GM19372 (cell line): ENCODE data around the gene PDE4D.
"Not testable (repeated sequence)": the region's sequence is repeated elsewhere in the genome, so short reads cannot be mapped to it uniquely, and the experiment has no call there.

Experiments used
- ATAC-seq: cut with Tn5 transposase; IDR thresholded peaks from one replicate; pipeline ENCODE4 v1.9.1; 2021; ENCODE audit warnings: mild to moderate bottlenecking, low read depth, moderate library complexity; ENCODE audit not compliant: unreplicated experiment

The PDE4D gene

GRCh38 chr5:58958701-58959100, 934.8 kb downstream of the PDE4D start:
- no peak for ATAC-seq

DNA sequence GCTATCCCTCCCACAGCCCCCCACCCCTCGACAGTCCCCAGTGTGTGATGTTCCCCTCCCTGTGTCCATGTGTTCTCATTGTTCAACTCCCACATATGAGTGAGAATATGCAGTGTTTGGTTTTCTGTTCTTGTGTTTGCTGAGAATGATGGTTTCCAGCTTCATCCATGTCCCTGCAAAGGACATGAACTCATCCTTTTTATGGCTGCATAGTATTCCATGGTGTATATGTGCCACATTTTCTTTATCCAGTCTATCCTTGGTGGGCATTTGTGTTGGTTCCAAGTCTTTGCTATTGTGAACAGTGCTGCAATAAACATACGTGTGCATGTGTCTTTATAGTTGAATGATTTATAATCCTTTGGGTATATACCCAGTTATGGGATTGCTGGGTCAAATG, 940.3 kb downstream of the PDE4D start:
- ATAC-seq: not testable (repeated sequence)

DNA sequence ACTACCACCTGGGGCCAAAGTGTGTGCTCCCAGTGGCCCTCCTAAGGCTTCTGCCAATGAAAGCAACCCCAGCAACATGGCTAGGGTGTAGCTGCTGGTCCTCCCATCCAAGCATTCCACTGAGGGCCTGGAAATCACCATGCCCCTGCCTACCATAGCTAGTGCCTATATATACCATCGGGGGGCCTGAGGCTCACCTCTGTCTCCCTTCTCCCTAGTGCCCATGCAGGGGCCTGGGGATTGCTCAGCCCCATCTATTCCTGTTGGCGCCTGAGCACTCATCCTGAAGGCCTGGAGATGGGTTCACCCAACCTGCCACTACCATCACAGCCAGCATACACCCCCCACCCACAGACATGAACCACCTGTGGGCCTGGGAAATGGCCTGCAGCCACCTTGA, 943.3 kb downstream of the PDE4D start:
- no peak for ATAC-seq

DNA sequence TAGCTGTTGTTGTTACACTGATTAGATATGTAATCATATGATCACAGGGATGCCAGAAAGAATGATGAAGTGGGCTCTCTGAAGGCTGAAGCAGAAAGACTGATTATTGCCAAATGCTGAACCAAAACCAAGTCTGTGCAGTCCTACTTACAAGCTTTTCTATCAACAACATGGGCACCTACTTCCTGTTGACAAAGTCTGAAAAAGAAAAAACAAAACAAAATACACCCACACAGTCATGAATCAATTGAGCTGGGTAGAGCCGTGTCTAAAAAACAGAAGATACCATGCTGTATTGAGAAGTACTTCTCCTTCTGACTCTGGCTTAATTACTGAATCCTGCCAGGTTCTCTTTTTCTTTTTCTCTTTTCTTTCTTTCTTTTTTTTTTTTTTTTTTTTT, 947.3 kb downstream of the PDE4D start:
- ATAC-seq: no peak

GRCh38 chr5:58944221-58944620, 949.3 kb downstream of the PDE4D start:
- no peak for ATAC-seq

GRCh38 chr5:58940446-58940845, 953.1 kb downstream of the PDE4D start:
- ATAC-seq: no peak

DNA sequence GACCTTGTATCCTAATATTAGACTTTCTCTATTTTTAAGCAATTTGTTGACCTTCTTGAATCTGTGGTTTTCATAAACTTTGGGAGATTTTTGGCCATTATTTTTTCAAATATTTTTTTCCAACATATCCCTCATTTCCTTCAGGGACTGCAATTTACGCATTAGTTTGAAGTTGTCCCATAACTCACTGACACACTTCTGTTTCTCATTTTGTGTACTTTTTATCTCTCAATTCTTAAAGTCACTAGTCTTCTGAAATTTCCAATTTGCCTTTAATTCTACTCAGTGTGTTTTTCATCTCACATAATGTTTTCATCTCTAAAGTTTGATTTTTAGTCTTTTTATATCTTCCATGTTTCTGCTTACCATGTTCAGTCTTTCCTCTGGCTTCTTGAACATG, 953.9 kb downstream of the PDE4D start:
- no peak for ATAC-seq

- no peak for ATAC-seq
These were observed 954.7 kb downstream of the PDE4D start for GRCh38 chr5:58938563-58939424.

GRCh38 chr5:58937031-58937681, 956.4 kb downstream of the PDE4D start:
- no peak for ATAC-seq

DNA sequence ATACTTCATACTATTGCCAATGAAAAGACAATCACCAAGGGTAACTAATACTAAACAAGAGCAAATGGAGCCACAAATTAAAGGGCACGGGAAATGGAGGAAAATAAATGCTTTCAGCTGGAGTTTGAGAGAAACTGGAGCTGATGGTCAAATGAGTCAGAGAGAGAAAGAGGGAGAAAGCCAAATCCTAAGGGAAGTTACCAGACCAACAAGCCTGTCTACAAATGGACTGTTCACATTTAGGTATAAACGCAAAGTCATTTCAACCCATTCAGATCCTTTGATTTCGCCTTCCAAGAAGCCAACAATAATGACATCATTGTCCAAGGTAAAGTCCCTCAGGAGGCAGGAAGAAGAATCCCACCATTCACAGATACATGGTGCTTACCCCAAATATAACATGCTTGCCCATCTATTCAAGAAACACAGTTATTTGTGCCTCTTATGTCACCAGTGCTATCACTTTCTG, 958.9 kb downstream of the PDE4D start:
- no peak for ATAC-seq

DNA sequence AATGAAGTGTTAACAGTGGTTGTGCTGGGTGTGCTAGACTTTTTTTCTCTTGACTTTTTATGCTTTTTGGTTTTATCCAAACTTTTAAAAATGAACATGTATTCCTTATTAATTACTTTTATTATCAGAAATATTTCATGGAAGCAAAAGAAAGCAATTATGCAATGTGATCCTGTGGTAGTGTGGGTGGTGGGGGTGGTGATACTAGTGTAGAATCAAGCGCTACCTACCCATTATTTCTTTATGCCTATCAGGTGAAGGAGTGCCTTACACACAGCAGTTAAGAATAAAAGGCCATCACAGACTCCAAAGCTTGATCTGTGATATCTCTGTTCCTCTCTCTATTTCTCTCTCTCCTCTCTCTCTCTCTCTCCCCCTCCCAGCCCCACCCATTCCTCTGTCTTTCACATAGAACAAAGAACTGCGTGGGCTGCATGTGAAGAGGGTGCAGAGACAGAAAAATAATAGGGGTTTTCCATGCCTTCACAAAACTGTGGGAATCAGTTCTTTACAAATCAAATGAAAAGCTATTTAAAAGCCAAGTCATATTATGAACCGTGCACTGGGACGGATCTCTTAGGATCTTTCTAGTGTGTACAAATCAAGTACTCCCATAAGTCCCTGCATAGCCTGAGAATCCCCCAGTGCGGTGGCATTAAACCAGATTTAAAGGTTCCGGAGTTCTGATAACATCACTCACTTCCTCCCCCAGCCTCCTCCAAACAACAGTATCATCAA, 959.5 kb downstream of the PDE4D start:
- ATAC-seq: no peak

DNA sequence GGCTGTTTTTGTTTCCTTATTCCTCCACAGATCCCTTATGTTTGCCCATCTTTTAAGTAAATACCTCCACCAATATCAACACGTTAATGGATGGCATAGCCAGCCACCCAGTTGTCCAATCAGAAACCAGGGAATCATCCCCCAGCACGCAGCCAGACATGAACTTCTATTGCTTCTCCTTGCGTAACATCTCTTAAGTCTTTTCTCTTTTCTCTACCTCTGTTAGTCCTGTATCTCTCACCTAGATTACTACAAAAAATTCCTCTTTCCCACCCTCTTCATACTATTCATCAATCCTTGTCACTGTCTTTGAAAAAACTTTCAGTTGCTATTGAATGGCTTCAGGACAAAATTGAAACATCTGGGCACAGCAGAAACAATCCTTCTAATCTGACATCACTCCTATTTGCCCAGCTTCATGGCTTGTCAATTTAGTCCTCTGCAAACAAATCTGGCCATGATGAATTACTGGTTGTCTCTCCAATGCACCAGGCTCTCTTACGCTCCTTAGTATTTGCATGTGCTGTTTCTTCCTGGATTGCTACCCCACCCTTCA, 961.4 kb downstream of the PDE4D start:
- ATAC-seq: no peak

GRCh38 chr5:58930520-58930919, 963.0 kb downstream of the PDE4D start:
- ATAC-seq: no peak

DNA sequence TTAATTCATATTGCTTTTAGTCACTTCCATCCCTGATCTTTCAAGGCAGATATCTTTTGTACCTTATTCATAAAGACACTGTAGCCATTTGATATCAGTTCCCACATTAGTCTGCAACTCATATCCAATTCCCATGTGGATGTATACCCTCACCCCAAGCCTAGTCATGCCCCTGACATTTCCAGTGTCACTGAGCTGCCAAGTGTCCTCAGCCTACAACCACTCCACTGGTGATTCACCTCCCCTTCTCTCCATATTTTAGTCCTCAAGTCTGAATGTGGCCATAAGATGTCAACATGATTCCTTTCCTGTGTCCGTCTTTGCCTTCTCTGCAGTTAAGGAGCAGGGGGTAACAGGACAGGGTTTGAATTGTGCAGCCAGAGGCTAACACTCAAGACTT, 963.8 kb downstream of the PDE4D start:
- ATAC-seq: no peak

DNA sequence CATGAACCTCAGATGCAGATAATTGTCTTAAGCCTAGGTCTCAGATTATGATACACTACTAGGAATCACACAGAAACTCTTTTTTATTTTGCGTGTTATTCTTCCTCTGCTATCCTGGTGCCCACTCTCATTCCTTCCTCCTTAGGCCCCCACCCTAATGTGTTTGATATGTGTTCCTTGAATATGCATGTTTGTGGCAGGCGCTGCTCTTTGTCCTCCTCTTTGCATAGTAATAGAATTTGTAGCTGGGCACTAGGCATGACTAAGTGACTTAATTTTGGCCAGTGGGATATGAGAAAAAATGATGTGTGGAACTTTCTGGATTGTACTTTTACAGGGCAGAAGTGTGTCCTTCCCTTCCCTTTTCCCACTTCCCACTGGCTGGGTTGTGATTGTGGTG, 965.6 kb downstream of the PDE4D start:
- no peak for ATAC-seq

DNA sequence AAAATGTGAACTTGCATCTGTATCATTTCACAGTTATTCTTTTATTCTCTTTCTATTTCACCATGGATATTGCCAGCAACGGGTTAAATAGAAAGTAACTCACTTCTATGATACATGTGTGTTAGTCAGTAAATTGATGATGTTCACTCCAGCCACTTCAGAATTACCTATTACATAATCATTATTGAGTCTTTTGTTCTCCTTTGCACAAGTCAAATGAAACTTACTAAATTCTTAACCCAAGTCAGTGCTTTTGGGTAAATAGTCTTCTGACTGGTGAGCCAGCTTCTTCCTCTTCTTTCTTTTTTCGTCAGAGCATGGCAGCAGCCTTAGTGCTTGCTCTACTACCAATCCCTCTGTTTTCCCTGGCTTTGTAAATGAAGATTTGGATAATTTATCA, 966.3 kb downstream of the PDE4D start:
- ATAC-seq: no peak

DNA sequence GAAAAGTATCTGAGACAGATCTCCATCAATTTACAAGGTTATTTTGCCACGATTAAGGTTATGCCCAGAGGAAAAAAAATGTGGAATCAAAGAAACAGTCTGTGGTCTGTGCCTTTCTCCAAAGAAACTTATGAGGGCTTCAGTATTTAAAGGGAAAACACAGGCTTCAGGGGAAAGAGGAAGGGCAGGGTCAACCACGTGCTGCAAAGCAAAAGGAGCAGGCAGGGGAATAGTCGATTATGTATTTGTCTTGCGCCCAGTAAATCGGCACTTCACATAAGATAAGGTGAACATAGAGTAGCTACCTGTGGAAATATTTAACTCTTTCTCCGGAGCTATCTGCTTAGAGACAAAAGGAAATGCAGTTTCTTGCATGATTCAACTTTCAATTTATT, 967.0 kb downstream of the PDE4D start:
- no peak for ATAC-seq

DNA sequence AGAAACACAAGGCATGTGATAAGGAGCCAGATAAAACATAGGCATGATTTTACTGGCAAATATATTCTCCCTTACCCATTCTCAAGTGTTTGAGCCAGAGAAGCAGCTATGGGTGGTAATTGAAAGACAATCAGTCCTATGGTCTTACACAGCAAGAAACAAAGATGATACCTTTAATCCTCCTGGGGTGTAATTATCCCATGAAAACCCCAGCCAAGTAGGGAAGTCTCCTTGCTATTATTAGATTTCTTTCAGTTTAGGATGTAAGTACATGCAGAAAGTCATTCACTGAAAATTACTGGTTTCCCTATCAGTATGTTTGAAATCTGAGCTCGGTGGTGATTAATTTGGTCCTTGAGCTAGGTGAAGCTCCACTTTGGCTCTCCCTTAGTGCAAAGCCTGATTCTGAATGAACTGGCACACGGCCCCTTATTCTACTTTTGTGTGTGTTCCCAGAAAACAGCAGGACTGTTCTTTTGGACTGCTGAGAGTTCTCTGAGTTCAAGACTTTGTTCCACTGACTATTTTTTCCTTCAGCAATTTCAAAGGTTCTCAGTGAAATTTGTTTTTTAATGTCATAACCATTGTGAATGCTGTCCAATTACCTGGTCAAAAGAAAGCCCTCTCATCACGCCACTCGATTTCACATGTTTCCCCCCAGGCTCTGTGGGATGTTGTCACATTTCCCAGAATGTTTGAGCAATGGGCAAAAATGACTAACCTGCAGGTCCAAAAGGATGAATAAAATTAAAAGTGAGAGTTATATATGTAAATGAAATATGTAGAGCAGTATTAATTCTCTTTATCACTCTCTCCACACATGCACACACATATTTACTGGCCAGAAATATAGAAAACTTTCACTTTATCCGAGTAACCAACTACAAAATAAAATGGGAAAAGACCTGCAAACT, 967.6 kb downstream of the PDE4D start:
- no peak for ATAC-seq

DNA sequence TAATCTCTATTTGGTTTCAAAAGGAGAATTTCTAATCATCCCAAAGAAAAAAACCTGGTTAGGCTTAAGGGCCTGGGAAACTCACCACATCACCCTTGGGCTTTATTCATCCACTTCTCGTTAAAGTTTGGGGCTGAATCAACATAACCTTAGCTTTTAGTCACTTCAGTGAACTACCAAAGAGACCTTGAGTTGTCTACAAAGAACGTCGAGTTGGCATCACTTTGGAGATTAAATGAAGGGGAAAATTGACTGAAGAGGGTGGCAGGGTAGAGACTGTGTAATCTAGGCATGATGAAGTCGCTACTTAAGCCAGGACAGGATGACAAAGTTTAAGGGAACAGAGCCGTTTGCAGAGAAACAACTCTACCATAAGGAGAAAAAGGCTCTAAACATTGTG, 969.2 kb downstream of the PDE4D start:
- ATAC-seq: no peak

- ATAC-seq: no peak
These were observed 970.2 kb downstream of the PDE4D start for GRCh38 chr5:58923355-58923754.
